Liver (tissue), 3 donors: ENCODE measurements around the gene IDH3A.

ENCODE experiments used
- CTCF ChIP-seq: fragments of 150-350 bp; IDR thresholded peaks from 2 replicates; pipeline ENCODE4 v1.5.1; 2017; ENCODE audit warnings: improper control_type of control experiment, low read depth, low read length; ENCODE audit not compliant: missing input control
- EGR1 ChIP-seq, 2 donors: IDR thresholded peaks; 2 replicates each; pipeline ENCODE4 v1.6.1; 2016 to 2018; ENCODE audit warnings: antibody characterized with exemption in 2 of 2, low read depth in 2 of 2
- FOXA1 ChIP-seq: IDR thresholded peaks from 2 replicates; pipeline ENCODE4 v1.6.1; 2016; ENCODE audit warnings: antibody characterized with exemption
- GABPA ChIP-seq, 2 donors: IDR thresholded peaks in 1 of 2; conservative IDR thresholded peaks in 1 of 2; 2 replicates each; pipeline ENCODE4 v1.6.1; 2016; ENCODE audit warnings: antibody characterized with exemption in 2 of 2, mild to moderate bottlenecking in 1 of 2, moderate library complexity in 1 of 2
- JUND ChIP-seq, 2 donors: IDR thresholded peaks; 2 replicates each; pipeline ENCODE4 v1.6.1; 2016; ENCODE audit warnings: antibody characterized with exemption in 2 of 2
- RAD21 ChIP-seq, 2 donors: IDR thresholded peaks; 2 replicates each; pipeline ENCODE4 v1.6.1; 2016; ENCODE audit warnings: antibody characterized with exemption in 2 of 2, mild to moderate bottlenecking in 2 of 2
- SP1 ChIP-seq: IDR thresholded peaks from 2 replicates; pipeline ENCODE4 v1.6.1; 2018; ENCODE audit warnings: antibody characterized with exemption, mild to moderate bottlenecking
- TAF1 ChIP-seq: conservative IDR thresholded peaks from 2 replicates; pipeline ENCODE4 v1.6.1; 2016; ENCODE audit warnings: antibody characterized with exemption, mild to moderate bottlenecking
- TF ChIP-seq, protein P1 (sequence below): IDR thresholded peaks from 2 replicates; pipeline ENCODE4 v1.6.1; 2016; ENCODE audit warnings: antibody characterized with exemption
- donor health status: healthy.
- donor health status: healthy.

DNA sequence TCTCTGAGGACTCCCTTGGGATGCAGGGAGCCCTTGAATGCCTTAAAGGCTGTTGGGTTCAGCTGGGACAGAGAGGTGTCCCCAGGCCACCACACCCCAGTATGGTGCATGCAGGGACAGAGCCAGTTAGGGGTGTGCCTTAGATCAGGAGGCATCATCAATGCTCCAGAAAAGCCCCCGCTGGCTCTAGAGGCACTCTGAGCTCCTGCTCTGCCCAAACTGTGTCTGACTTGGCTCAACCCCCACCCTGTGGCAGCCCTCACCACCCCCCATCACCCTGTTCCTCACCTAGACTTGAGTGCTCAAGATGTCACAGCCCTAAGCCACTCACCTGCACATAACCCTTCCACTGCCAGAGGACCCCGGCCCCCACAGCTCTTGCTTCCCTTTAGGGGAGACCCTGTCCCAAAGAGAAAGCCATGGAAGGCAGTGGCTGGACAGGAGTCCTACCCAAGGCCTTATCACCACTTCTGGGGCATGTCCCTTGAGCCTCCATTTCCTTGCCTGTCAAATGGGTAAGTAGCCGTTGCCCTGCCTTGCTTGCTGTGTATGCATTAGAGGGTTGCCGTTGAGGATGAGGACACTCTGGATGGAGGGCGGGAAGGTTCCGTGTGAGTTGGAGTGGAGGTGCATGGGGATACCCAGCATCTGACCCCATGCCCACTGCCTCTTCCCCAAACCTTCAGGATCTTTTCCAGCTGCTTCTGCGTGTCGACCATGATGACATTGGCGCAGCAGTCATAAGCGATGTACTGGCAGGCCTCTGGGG is 43.8 kb downstream of the IDH3A start:
- TF ChIP-seq GABPA (IDR thresholded peaks at IDR 0.05 in 1 of 2, conservative IDR thresholded peaks at IDR 0.05 in 1 of 2) (no peak), SP1 (no peak), CTCF (no peak), TAF1 (no peak), FOXA1 (no peak), JUND (IDR thresholded peaks at IDR 0.05) (no peak), EGR1 (IDR thresholded peaks at IDR 0.05; ENCODE audit: low read depth in 2 of 2) (no peak), RAD21 (IDR thresholded peaks at IDR 0.05) (no peak)
- TF ChIP-seq, protein P1, sequence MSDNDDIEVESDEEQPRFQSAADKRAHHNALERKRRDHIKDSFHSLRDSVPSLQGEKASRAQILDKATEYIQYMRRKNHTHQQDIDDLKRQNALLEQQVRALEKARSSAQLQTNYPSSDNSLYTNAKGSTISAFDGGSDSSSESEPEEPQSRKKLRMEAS: no peak
